Activated B cell treated with CpG ODN at 0.5 μM for 24 hours (primary cell): ENCODE data around the gene RIPOR2. TPM values are rescaled to one million over a fixed set of nuclear protein-coding genes. Genes with fewer than 3 reads are reported as not detected.
A peak's percentile ranks its signal among the peaks of the same experiment; 100 is the strongest.

ENCODE experiments used
- ATAC-seq: fragments of 200-7000 bp; cut with Tn5 transposase; one replicate; pipeline ENCODE4 v1.10.0; 2021; ENCODE audit warnings: low read depth, mild to moderate bottlenecking, moderate library complexity
- CTCF ChIA-PET: fragments of 350-600 bp; sonication (Branson Sonifier 250); formaldehyde crosslinking; loops from one replicate; lab custom pipeline; 2021; ENCODE audit warnings: antibody characterized with exemption; lab: Charles Lee
- POLR2A ChIA-PET: fragments of 350-600 bp; sonication (Branson Sonifier 250); formaldehyde crosslinking; loops from one replicate; lab custom pipeline; 2021; ENCODE audit warnings: antibody characterized with exemption; lab: Charles Lee
- DNase-seq: peaks from one replicate; pipeline ENCODE4 v3.0.0; 2022
- H3K27ac Mint-ChIP-seq: one replicate; pipeline ENCODE4 v1.8.0; 2020; ENCODE audit warnings: mixed read lengths
- H3K27me3 Mint-ChIP-seq: one replicate; pipeline ENCODE4 v1.8.0; 2021; ENCODE audit warnings: mixed read lengths
- H3K36me3 Mint-ChIP-seq: one replicate; pipeline ENCODE4 v1.8.0; 2021; ENCODE audit warnings: low read depth, mixed read lengths
- H3K4me1 Mint-ChIP-seq: one replicate; pipeline ENCODE4 v1.8.0; 2021; ENCODE audit warnings: mixed read lengths
- H3K4me3 Mint-ChIP-seq: one replicate; pipeline ENCODE4 v1.8.0; 2020; ENCODE audit warnings: mild to moderate bottlenecking, mixed read lengths
- H3K9me3 Mint-ChIP-seq: one replicate; pipeline ENCODE4 v1.8.0; 2020; ENCODE audit warnings: mixed read lengths
- CTCF ChIP-seq: fragments of 200-600 bp; IDR thresholded peaks from one replicate; pipeline ENCODE4 v1.8.0; 2022; ENCODE audit warnings: antibody characterized with exemption, mild to moderate bottlenecking
- intact Hi-C: fragments of 100-400 bp; cut with micrococcal nuclease; formaldehyde crosslinking; loops from one replicate; pipeline ENCODE4 v1.15.1; 2024
- total RNA-seq: library from RNA; stranded (reverse); gene quantifications from 2 replicates; pipeline ENCODE4 v1.2.3, GENCODE V29; 2022

RIPOR2 gene
- total RNA-seq, 1 donor from 2014 or later: 302 TPM

- CTCF ChIA-PET: interaction anchor here (1.1 to 5.8 kb wide), 2 partner anchors 11 to 69 kb away, joined by 4 to 28 read pairs; no protein-coding TSS in a partner anchor
- intact Hi-C loops: no loop called here
- ATAC-seq: no peak
These were observed 12.9 kb downstream of the RIPOR2 start for GRCh38 chr6:24922814-24923213.

GRCh38 chr6:24922170-24922569, 13.6 kb downstream of the RIPOR2 start:
- Mint-ChIP-seq H3K27me3 (no peaks in the 10 kb centered on the region), H3K4me1 (peaks cover 94% of the 10 kb centered on the region), H3K27ac (peak overlapping the region; percentile 88), H3K9me3 (peaks cover under 1% of the 10 kb centered on the region), H3K36me3 (peaks cover 71% of the 10 kb centered on the region), H3K4me3 (no peak overlapping the region)
- CTCF ChIA-PET: interaction anchor here (0.7 to 5.8 kb wide), 5 partner anchors 12 to 122 kb away, joined by 3 to 28 read pairs (median 3); no protein-coding TSS in a partner anchor
- intact Hi-C loops: no loop called here
- ATAC-seq: no peak
- no peak for TF ChIP-seq CTCF
- POLR2A ChIA-PET: interaction anchor here (0.7 to 1.2 kb wide), 7 partner anchors 11 to 132 kb away, joined by 3 to 12 read pairs (median 4); partner anchors contain the start of gene RIPOR2
- DNase-seq: no peak

More at GRCh38 chr6:24922814-24923213, 12.9 kb downstream of the RIPOR2 start:
- H3K4me3 Mint-ChIP-seq: peak overlapping the region; percentile 42
- H3K36me3 Mint-ChIP-seq: peaks cover 71% of the 10 kb centered on the region
- peaks cover 5% of the 10 kb centered on the region for H3K9me3 Mint-ChIP-seq
- DNase-seq: no peak
- no peak for TF ChIP-seq CTCF
- POLR2A ChIA-PET: interaction anchor here (0.7 to 1.2 kb wide), 5 partner anchors 12 to 133 kb away, joined by 3 to 12 read pairs (median 8); partner anchors contain the start of gene RIPOR2
- H3K4me1 Mint-ChIP-seq: peaks cover 94% of the 10 kb centered on the region
- H3K27ac Mint-ChIP-seq: peak overlapping the region; percentile 88
- no peaks in the 10 kb centered on the region for H3K27me3 Mint-ChIP-seq

GRCh38 chr6:24920136-24920535, 15.6 kb downstream of the RIPOR2 start:
- TF ChIP-seq CTCF: no peak
- DNase-seq: no peak
- Mint-ChIP-seq H3K9me3 (no peaks in the 10 kb centered on the region), H3K4me3 (peak overlapping the region; percentile 61), H3K36me3 (peaks cover 78% of the 10 kb centered on the region), H3K27ac (peak overlapping the region; percentile 88), H3K4me1 (peaks cover 95% of the 10 kb centered on the region), H3K27me3 (no peaks in the 10 kb centered on the region)
- POLR2A ChIA-PET: interaction anchor here (0.8 to 3.0 kb wide), 8 partner anchors 10 to 71 kb away, joined by 3 to 29 read pairs (median 6); partner anchors contain the start of gene RIPOR2
- CTCF ChIA-PET: interaction anchor here (0.8 to 5.8 kb wide), 6 partner anchors 10 to 151 kb away, joined by 3 to 39 read pairs (median 13); partner anchors contain the start of gene RIPOR2
- intact Hi-C loops: no loop called here
- ATAC-seq: no peak

DNA sequence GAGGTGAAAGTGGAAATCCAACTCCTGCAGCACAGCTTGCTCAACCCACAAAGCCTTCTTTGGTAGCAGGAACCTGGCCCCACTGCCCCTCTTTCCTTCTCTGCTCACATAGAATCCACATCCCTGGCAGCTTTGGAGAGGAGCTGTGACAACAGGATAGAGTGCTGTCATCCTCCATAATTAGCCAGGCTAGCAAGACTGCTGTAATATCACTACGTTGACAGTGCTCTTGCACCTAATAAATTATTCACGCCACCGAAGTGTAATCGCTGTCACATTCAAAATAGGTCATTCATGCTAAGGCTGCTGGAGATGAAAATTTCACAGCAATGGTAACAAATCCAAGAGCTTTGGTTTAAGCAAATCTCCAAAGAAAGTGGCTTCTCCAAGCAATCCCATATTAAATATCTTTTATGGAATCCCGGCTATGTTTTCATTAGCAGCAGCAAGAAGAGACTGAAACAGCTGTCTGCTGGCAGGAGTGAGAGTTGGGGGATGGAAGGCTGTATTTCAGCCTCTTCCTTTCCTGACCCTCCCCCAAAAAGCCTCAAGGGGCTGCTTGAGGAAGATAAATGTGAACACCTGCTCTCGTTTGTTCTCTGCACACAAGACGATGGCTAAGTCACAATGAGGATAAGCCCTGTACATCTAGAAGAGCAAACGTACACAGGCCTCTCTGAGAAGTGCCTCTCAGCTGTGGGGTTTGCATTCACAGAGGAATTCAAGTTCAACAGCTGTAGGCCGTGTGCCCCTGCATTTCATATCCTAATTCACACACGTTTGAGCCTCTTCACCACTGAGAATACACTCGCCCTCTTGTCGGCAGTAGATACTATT, 16.5 kb downstream of the RIPOR2 start:
- peak; percentile 55 for ATAC-seq
- TF ChIP-seq CTCF: no peak
- Mint-ChIP-seq H3K36me3 (peaks cover 80% of the 10 kb centered on the region), H3K9me3 (no peaks in the 10 kb centered on the region), H3K27me3 (no peaks in the 10 kb centered on the region), H3K4me1 (peaks cover 96% of the 10 kb centered on the region), H3K4me3 (peak overlapping the region; percentile 61), H3K27ac (peak overlapping the region; percentile 88)
- ChIA-PET POLR2A (interaction anchor here (0.8 to 3.0 kb wide), 6 partner anchors 9 to 72 kb away, joined by 3 to 29 read pairs (median 10); partner anchors contain the start of gene RIPOR2), CTCF (interaction anchor here (0.9 to 5.8 kb wide), 6 partner anchors 9 to 152 kb away, joined by 3 to 39 read pairs (median 13); partner anchors contain the start of gene RIPOR2)
- DNase-seq: no peak
- intact Hi-C loops: loop anchor here (1.0 kb wide), 2 partner anchors 8 to 10 kb away; no protein-coding TSS in a partner anchor
